Measurements from ENCODE around the gene DNAJC2. TPM values are rescaled to one million over a fixed set of nuclear protein-coding genes. Genes with fewer than 3 reads are reported as not detected.
"Not testable (repeated sequence)": the region's sequence is repeated elsewhere in the genome, so short reads cannot be mapped to it uniquely, and the experiment has no call there.

Gene DNAJC2
- polyA plus RNA-seq, 1 experiment: 9.1 TPM

DNA sequence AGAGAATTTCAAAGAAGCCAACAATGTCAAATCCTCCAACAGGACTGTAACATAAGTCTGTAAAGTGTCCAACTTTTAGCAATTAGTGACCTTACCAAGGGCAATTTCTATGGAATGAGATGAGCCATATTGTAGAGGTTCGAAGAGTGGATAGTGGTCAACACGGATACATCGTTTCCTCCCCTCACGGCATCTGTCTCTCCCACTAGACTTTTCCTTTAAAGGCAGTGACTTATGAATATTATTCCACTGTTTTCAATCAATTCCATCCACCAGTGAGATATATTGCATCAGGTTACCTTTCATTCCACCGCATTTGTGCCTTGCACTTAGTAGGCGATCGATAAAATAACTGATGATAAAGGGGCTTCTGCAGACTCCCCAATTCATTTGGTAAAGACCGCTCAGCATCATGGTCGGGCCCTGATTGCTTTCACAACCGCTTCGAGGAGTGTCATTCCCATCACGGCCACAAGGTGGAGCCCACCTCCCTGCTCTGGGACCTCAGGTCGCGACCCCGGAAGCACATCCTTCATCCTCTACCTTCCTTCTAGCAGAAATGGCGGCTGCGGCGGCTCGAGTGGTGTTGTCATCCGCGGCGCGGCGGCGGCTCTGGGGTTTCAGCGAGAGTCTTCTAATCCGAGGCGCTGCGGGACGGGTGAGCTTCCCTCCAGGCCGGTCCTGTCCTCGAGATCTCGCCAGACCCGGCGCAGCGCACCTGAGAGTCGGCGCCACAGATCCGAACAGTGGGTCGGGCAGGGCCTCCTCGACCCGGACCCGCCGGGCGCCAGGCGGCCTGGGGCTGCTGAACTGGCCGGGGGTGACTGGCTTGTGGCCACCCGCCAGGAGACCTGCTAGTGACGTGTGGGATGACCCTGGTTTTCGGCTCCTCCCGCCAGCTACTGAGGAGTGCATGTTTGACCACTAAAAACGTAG is 47.4 kb downstream of the DNAJC2 start, which contains the start of gene PMPCB:
Gene PMPCB, plus strand, starts transcription at position 535 of the 936 bp plus-strand sequence. Its CDS starts 25 bp downstream, at position 560.
- ChIA-PET POLR2A (no interaction called here), CTCF (interaction anchor here (0.6 to 1.5 kb wide), 5 partner anchors 10 to 77 kb away, joined by 3 to 5 read pairs (median 3); partner anchors contain the start of gene PSMC2)
- H3K4me3 ChIP-seq (ENCODE audit: low read depth, low read length): peak within 1 kb of the TSS; percentile 59
- no peaks in the 10 kb centered on the region for H3K27me3 ChIP-seq (ENCODE audit: control insufficient read depth, insufficient read depth, low read length)
- TF ChIP-seq, protein P1, sequence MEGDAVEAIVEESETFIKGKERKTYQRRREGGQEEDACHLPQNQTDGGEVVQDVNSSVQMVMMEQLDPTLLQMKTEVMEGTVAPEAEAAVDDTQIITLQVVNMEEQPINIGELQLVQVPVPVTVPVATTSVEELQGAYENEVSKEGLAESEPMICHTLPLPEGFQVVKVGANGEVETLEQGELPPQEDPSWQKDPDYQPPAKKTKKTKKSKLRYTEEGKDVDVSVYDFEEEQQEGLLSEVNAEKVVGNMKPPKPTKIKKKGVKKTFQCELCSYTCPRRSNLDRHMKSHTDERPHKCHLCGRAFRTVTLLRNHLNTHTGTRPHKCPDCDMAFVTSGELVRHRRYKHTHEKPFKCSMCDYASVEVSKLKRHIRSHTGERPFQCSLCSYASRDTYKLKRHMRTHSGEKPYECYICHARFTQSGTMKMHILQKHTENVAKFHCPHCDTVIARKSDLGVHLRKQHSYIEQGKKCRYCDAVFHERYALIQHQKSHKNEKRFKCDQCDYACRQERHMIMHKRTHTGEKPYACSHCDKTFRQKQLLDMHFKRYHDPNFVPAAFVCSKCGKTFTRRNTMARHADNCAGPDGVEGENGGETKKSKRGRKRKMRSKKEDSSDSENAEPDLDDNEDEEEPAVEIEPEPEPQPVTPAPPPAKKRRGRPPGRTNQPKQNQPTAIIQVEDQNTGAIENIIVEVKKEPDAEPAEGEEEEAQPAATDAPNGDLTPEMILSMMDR (IDR thresholded peaks at IDR 0.05; ENCODE audit: insufficient read depth, low read depth, low read length): peak; percentile 97
- H3K36me3 ChIP-seq (ENCODE audit: control insufficient read depth, insufficient read depth, low read length): no peaks in the 10 kb centered on the region; the same call in 1 of the 2 replicates
- DNase-seq (ENCODE audit: low read depth): peak; percentile 43

DNA sequence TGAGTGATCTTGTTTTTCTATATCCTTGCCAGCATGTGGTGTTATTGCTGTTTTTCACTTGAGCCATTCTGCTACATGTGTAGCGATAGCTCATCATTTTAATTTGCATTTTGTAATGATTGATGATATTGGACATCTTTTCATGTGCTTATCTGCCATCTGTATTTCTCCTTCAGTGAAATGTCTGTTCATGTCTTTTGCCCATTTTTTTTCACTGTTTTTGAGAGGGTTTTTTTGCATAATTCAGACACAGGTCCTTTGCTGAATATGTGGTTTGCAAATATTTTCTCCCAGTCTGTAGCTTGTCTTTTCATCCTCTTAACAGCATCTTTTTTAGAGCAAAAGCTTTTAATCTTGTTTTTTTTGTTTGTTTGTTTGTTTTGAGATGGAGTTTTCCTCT is 51.0 kb downstream of the DNAJC2 start:
- DNase-seq (ENCODE audit: low read depth): no peak
- no peak overlapping the region for H3K4me3 ChIP-seq (ENCODE audit: low read depth, low read length)
- POLR2A ChIA-PET: no interaction called here
- H3K36me3 ChIP-seq (ENCODE audit: control insufficient read depth, insufficient read depth, low read length): no peaks in the 10 kb centered on the region
- CTCF ChIA-PET: no interaction called here
- no peaks in the 10 kb centered on the region for H3K27me3 ChIP-seq (ENCODE audit: control insufficient read depth, insufficient read depth, low read length)
- TF ChIP-seq, protein P1 (IDR thresholded peaks at IDR 0.05; ENCODE audit: insufficient read depth, low read depth, low read length): no peak

DNA sequence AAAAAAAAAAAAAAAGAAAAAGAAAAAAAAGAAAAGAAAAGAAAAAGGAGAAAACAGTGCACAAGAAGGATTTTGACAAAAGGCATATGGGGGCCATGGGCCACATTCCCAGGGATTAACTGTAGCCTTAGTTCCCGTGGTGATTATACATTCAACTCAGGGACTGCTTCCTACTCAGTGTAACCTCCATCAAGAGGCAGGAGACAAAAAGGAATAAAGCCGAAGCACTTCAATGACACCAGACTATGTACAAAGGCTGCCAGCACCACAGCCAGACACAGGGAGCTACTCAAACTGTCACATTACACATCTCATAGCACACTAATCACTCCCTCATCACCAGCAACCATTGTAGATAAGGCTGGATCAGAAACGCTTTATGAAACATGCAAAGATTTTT is 52.4 kb downstream of the DNAJC2 start:
- CTCF ChIA-PET: no interaction called here
- H3K36me3 ChIP-seq (ENCODE audit: control insufficient read depth, insufficient read depth, low read length): no peaks in the 10 kb centered on the region
- no peak for DNase-seq (ENCODE audit: low read depth)
- no peaks in the 10 kb centered on the region for H3K27me3 ChIP-seq (ENCODE audit: control insufficient read depth, insufficient read depth, low read length)
- POLR2A ChIA-PET: no interaction called here
- TF ChIP-seq, protein P1 (IDR thresholded peaks at IDR 0.05; ENCODE audit: insufficient read depth, low read depth, low read length): no peak
- no peak overlapping the region for H3K4me3 ChIP-seq (ENCODE audit: low read depth, low read length)

DNA sequence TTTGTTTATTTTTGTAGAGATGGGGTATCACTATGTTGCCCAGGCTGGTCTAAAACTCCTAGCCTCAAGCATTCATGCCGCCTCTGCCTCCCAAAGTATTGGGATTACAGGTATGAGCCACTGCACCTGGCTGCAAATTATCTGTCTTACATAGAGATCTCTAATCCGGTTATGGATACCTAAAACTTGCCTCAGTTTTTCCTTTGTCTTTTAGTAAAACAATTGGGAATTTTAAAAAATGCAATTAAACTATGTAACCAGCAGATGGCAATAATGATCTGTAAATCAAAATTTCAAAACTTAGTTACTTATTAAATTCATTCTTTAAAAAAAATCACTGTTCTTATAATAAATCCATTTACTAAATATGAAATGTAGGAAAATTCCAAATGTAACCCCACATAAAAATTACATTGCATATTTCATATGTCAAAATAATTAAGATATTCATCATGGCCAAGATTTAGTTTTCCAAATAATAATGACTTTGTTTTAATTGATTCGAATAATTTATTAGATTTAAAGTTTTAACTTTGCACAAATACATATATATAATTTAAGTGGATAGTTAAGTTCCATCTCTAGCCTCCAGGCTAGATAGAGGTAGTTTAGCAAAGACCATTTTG is 61.7 kb downstream of the DNAJC2 start:
- H3K27me3 ChIP-seq (ENCODE audit: control insufficient read depth, insufficient read depth, low read length); CTCF ChIA-PET; H3K36me3 ChIP-seq (ENCODE audit: control insufficient read depth, insufficient read depth, low read length); H3K4me3 ChIP-seq (ENCODE audit: low read depth, low read length); POLR2A ChIA-PET; DNase-seq (ENCODE audit: low read depth): not testable (repeated sequence)

DNA sequence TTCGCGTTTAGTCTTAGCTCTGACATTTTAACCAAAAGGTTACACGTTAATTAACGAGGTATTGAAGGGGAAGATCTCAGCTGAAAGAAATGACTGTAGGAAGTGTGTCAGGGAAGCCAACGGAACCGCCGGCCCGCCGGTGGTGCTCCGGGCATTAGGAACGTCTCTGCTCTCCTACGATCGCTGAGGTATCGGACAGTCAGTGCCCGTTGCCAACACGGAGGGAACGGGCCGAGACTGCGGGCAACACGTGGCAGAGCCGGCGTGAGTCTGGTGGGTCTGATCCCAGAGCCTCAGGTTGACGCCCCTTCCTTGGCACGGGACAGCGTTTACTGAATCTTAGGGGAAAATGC is 63.8 kb downstream of the DNAJC2 start:
- H3K27me3 ChIP-seq (ENCODE audit: control insufficient read depth, insufficient read depth, low read length); H3K36me3 ChIP-seq (ENCODE audit: control insufficient read depth, insufficient read depth, low read length); DNase-seq (ENCODE audit: low read depth); POLR2A ChIA-PET: not testable (repeated sequence)
- CTCF ChIA-PET: interaction anchor here (0.8 to 1.3 kb wide), 2 partner anchors 19 to 125 kb away, joined by 3 to 9 read pairs; no protein-coding TSS in a partner anchor
- peak overlapping the region; percentile 60 for H3K4me3 ChIP-seq (ENCODE audit: low read depth, low read length)

DNA sequence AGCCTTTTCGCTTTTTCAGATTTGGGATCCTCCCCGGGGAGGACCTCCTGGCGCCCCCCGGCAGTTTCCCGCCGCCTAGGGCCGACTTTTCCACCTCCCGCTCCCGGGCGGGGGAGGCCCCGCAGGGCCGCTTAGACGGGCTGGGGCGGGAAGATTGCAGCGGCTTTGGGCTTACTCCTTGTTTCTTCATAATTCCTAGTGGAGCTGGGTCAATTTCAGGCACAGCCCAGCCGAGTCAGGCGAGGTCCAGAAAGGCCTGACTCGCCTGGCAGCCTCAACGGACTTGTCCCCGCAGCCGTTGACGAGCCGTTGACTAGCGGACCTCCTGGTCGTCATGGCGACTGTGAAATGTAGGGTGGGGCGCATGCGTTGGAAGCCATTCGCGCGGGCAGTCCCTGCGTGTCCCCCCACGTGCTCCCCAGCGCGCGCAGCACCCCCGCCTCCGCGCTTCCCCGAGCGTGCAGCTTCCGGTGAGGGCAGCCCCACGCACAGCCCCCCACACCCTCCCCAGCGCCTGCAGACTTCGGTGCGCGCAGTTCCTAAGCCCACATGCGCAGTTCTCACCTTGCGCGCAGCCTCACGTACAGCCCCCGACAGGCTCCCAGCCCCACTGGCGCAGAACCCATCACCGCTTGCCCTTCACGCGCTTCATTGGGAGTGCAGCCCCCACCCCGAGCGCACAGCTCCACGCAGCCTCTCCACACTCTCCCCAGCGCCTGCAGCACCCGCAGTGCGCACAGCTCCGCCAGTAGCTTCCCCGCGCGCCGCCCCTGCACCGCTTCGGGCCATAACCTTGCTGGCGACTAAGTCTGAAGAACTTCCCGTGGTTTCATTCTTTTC is 64.4 kb downstream of the DNAJC2 start:
- CTCF ChIA-PET: interaction anchor here (0.8 to 1.3 kb wide), 2 partner anchors 19 to 126 kb away, joined by 3 to 9 read pairs; no protein-coding TSS in a partner anchor
- peak overlapping the region; percentile 60 for H3K4me3 ChIP-seq (ENCODE audit: low read depth, low read length)
- POLR2A ChIA-PET; H3K27me3 ChIP-seq (ENCODE audit: control insufficient read depth, insufficient read depth, low read length); DNase-seq (ENCODE audit: low read depth); H3K36me3 ChIP-seq (ENCODE audit: control insufficient read depth, insufficient read depth, low read length): not testable (repeated sequence)

DNA sequence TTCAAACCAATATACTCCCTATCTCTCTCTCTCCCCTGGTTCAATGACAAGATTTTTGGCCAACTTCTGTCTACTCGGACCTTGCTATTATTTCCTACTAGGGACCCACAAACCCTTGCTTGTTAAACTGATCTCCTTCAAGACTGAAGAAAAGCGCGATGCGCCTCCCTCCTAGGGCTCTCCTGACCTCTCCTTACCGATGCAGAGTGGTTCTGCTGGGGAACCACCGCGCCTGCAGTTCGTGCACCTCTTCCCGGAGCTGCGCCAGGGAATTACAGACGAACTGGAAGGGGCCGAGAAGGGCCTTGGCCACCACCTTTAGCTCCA is 65.0 kb downstream of the DNAJC2 start:
- DNase-seq (ENCODE audit: low read depth); POLR2A ChIA-PET: not testable (repeated sequence)

DNA sequence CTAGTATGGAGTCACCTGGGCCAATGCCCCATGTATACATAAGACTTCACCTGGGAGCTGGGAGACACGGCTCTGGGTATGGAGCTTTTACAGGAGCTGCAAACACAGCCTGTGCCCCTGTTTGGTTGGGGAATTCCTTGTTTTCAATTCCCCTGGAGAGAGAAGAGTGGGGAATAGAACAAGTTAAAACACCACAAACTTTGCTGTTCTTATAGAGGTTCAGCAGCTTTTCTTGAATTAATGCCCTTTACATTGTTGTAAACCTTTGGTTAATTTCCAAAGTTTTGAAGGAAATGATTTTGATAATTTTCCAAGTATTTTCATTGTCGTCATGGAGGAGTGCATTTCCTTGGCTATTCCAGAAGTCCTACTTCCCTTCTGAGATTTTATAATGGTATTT is 66.4 kb downstream of the DNAJC2 start:
- H3K27me3 ChIP-seq (ENCODE audit: control insufficient read depth, insufficient read depth, low read length); H3K36me3 ChIP-seq (ENCODE audit: control insufficient read depth, insufficient read depth, low read length); CTCF ChIA-PET; DNase-seq (ENCODE audit: low read depth); POLR2A ChIA-PET; H3K4me3 ChIP-seq (ENCODE audit: low read depth, low read length): not testable (repeated sequence)

More for the DNA sequence above, 65.0 kb downstream of the DNAJC2 start:
- H3K36me3 ChIP-seq (ENCODE audit: control insufficient read depth, insufficient read depth, low read length); H3K27me3 ChIP-seq (ENCODE audit: control insufficient read depth, insufficient read depth, low read length): not testable (repeated sequence)
- H3K4me3 ChIP-seq (ENCODE audit: low read depth, low read length): peak overlapping the region; percentile 60
- CTCF ChIA-PET: interaction anchor here (1.3 kb wide), 1 partner anchor 20 kb away, joined by 9 read pairs; no protein-coding TSS in a partner anchor

DNA sequence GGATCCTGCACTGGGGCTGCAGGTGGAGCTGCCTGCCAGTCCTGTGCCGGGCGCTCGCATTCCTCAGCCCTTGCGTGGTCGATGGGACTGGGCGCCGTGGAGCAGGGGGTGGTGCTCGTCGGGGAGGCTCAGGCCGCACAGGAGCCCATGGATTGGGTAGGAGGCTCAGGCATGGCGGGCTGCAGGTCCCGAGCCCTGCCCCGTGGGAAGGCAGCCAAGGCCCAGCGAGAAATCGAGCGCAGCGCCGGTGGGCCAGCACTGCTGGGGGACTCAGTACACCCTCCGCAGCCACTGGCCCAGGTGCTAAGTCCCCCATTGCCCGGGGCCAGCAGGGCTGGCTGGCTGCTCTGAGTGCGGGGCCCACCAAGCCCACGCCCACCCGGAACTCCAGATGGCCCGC is 69.7 kb downstream of the DNAJC2 start:
- POLR2A ChIA-PET; DNase-seq (ENCODE audit: low read depth); CTCF ChIA-PET: not testable (repeated sequence)

More for the DNA sequence above, 69.7 kb downstream of the DNAJC2 start:
- H3K4me3 ChIP-seq (ENCODE audit: low read depth, low read length); H3K36me3 ChIP-seq (ENCODE audit: control insufficient read depth, insufficient read depth, low read length); H3K27me3 ChIP-seq (ENCODE audit: control insufficient read depth, insufficient read depth, low read length): not testable (repeated sequence)

All from BJ (cell line).